NCI-H1092 (cell line): ENCODE measurements around the gene ERBB2.
"Not testable (repeated sequence)": the region's sequence is repeated elsewhere in the genome, so short reads cannot be mapped to it uniquely, and the experiment has no call there.

Source experiments
- DNase-seq: peaks from one replicate; lab custom pipeline; 2025; lab: John Stamatoyannopoulos, UW

ERBB2 gene

DNA sequence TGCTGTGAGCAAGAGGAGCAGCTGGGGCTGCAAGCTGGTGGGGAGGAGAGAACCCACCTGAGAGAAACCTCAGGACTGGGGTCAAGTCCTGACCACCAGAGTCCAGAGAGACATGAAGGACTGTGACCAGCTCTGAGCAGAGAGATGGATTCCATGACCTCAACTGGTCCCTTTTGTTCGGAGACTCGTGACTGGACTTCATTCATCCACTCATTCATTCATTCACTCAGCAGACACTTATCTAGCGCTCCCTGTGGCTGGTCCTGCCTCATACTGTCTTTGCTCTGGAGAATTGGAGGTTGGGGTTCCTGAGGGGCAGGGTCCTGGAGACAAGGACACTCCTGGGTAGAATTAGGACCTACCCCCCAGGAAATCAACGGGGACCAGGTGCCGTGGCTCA, 4.0 kb downstream of the ERBB2 start:
- DNase-seq = no peak

DNA sequence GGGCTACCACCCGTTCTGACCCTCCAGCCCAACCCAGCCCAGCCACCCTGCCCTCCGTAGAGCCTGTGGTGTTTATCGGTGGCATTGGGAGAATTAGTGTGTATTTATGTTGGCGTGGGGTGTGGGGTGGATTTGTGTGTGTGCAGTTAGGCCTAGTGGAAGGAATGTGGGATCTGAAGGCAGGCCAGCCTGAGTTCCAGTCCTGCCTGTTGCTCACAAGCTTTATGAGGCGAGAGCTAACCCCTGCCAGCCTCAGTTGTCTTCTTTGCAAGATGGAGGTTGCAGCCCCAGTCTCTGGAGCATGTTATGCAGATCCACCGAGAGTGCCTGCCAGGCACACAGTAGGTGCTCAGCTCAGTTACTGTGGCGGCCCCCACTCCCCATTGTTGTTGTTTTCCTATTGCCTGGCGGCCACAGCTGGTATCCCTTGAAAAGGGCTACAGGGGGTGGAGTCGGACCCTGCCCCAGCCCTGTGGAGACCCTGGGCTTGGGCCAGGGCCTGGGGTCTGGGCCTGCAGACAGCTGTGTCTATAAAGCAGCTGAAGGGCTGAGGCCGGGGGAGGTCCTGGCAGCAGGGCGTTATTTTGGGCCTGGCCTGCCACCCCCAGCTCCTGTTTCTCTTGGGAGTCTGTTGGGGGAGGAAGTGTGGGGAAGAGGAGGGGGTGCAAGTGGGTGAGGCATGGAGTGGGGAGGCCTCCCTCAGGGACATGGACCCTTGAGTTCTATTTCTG, 5.1 kb downstream of the ERBB2 start:
- DNase-seq = no peak

DNA sequence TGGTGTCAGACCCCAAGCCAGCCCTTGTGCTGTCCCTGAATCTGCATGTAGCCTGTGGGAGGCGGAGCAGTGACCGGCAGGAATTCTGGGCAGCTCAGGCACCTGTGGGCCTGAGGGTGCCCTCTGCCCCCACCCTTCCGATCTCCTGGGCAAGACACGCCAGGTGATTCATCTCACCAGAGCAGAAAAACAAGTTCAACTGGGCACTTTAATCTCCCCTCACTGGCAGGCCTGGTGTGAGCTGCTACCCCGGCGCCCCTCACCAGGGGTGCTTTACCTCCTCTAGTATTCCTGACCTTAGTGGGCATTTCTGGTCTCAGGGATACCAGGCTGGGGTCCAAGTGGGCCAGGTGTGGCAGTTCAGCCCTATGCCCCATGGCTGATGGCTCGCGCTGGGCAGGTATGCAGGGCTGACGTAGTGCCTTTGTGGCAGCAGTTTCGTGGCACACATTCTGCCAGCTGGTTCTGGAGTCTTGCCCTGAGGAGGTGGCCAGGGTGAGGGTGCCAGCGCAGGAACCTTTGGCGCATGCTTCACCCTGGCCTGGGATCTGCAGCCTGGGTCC, 6.0 kb downstream of the ERBB2 start:
- no peak for DNase-seq

DNA sequence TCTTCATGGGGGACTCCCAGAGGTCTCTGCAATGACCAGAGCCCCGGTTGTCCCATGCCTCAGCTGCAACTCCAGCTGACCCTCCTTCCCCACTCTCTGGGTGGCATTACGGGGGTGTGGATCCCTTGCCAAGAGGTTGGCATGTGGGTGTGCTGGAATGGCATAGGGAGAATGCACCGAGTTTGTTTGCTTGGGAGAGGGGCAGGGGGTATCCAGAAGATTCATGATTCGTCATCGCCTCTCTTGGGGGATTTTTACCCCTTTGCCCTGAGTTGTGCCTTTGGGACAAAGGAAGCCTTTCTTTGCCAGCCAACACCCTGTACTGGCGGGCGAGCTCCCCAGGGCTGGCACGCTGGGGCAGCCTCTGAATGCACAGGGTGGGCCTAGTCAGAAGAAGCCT, 6.5 kb downstream of the ERBB2 start:
- no peak for DNase-seq

DNA sequence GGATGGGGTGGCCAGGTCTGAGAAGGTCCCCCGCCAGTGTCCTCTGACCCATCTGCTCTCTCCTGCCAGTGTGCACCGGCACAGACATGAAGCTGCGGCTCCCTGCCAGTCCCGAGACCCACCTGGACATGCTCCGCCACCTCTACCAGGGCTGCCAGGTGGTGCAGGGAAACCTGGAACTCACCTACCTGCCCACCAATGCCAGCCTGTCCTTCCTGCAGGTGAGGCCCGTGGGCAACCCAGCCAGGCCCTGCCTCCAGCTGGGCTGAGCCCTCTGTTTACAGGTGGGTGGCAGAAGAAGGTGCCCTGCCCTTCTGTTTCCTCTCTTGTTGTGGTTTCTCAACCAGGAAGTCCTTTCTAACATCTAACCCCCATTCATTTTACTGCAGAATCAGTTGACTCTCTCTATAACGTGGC, 7.1 kb downstream of the ERBB2 start:
- no peak for DNase-seq

DNA sequence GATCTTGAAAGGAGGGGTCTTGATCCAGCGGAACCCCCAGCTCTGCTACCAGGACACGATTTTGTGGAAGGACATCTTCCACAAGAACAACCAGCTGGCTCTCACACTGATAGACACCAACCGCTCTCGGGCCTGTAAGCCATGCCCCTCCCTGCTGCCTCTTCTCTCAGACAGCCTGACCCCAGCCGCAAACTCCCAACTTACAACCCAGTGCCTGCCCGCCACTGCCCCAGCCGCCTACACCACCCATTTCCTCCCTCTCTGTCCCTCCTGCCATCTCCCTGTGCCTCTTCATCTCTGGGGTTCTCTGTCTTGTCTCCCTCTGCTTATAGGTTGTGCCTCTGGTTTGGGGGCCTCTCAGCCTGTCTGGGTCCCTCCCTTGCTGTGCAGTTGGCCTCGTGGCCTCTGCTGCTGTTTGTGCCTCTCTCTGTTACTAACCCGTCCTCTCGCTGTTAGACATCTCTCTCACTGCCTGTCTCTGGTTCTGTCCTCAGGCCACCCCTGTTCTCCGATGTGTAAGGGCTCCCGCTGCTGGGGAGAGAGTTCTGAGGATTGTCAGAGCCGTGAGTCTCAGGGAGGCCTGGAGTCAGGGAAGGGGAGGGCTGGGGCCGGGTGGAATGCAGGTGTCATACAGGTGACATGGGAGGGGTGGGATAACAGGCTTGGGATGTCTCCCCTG, 9.6 kb downstream of the ERBB2 start:
- DNase-seq = no peak

DNA sequence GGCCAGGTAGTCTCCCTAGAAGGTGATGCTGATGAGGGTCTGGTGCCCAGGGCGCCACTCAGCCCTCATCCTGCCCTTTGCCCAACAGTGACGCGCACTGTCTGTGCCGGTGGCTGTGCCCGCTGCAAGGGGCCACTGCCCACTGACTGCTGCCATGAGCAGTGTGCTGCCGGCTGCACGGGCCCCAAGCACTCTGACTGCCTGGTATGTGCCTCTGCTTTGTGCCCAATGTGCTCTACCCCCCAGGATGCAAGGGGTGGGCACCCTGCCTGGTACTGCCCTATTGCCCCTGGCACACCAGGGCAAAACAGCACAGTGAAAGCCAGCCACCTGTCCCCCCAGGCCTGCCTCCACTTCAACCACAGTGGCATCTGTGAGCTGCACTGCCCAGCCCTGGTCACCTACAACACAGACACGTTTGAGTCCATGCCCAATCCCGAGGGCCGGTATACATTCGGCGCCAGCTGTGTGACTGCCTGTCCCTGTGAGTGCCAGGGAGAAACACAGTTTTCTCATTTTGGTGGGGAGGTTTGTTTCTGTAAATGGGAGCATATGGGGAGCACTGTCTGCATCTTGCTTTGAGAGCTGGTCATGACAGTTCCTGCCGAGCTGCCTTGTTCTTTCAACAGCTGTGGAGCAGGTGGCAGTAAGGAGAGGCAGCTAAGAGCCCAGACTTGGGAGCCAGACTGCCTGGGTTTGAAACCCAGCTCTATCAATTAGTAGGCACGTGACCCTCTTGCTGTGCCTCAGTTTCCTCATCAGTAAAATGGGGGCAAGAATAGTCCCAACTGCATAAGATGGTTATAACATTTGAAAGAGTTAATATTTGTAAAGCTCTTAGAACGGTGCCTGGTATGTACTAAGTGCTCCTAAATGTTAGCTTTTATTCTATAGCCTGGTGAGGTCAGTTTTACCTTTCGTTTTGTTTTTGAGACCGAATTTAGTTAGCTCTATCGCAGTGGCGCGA, 10.4 kb downstream of the ERBB2 start:
- DNase-seq = no peak

DNA sequence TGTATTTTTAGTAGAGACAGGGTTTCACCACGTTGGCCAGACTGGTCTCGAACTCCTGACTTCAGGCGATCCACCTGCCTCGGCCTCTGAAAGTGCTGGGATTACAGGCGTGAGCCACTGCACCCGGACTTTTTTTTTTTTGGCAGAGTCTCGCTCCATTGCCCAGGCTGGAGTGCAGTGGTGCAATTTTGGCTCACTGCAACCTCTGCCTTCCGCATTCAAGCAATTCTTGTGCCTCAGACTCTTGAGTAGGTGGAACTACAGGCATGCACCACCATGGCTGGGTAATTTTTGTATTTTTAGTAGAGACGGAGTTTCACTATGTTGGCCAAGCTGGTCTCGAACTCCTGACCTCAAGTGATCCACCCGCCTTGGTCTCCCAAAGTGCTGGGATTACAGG, 11.2 kb downstream of the ERBB2 start:
- DNase-seq = not testable (repeated sequence)

DNA sequence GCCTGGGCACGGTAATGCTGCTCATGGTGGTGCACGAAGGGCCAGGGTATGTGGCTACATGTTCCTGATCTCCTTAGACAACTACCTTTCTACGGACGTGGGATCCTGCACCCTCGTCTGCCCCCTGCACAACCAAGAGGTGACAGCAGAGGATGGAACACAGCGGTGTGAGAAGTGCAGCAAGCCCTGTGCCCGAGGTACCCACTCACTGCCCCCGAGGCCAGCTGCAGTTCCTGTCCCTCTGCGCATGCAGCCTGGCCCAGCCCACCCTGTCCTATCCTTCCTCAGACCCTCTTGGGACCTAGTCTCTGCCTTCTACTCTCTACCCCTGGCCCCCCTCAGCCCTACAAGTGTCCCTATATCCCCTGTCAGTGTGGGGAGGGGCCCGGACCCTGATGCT, 12.0 kb downstream of the ERBB2 start:
- no peak for DNase-seq

DNA sequence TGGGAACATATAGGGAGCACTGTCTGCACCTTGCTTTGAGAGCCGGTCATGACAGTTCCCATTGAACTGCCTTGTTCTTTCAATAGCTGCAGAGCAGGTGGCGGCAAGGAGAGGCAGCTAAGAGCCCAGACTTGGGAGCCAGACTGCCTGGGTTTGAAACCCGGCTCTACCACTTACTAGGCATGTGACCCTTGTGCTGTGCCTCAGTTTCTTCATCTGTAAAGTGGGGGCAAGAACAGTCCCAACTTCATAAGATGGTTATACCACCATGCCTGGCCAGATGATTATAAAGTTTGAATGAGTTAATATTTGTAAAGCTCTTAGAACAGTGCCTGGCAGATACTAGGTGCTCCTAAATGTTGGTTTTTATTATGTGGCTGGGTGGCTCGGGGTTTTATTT, 14.4 kb downstream of the ERBB2 start:
- no peak for DNase-seq

DNA sequence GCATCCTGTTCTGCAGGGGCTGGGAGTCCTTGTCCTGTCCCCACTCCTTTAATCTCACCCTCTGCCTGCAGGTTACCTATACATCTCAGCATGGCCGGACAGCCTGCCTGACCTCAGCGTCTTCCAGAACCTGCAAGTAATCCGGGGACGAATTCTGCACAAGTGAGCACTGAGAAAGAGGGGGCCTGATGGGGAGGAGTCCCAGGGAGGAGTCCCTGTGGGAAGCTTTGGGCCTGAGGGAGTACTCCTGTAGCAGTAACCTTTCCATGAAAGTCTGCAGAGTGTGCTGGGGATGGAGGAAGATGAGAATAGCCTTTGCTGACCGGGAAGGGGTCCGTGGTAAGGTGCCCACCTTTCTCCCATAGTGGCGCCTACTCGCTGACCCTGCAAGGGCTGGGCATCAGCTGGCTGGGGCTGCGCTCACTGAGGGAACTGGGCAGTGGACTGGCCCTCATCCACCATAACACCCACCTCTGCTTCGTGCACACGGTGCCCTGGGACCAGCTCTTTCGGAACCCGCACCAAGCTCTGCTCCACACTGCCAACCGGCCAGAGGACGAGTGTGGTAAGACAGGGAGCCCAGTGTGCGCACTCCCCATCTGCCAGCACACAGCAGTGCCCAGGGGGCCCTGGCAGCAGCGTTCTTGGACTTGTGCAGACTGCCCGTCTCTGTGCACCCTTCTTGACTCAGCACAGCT, 15.7 kb downstream of the ERBB2 start:
- DNase-seq = no peak

DNA sequence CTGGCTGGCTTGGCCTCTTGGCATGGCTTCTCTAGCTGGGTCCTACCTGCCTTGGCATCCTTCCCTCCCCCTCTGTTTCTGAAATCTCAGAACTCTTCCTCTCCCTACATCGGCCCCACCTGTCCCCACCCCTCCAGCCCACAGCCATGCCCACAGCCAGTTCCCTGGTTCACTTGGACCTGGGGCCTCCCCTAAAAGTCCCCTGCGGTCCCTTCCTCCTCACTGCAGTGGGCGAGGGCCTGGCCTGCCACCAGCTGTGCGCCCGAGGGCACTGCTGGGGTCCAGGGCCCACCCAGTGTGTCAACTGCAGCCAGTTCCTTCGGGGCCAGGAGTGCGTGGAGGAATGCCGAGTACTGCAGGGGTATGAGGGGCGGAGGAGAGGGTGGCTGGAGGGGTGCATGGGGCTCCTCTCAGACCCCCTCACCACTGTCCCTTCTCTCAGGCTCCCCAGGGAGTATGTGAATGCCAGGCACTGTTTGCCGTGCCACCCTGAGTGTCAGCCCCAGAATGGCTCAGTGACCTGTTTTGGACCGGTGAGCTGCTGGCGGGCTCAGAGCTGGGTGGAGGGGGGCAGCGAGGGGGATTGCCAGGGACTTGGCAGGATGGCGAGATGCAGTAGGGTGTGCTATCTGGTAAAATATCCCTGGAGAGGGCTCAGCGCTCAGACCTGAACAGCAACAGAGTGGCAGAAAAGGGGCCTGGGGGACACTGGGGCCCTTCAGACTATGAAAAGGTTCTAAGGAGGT, 16.4 kb downstream of the ERBB2 start:
- no peak for DNase-seq

DNA sequence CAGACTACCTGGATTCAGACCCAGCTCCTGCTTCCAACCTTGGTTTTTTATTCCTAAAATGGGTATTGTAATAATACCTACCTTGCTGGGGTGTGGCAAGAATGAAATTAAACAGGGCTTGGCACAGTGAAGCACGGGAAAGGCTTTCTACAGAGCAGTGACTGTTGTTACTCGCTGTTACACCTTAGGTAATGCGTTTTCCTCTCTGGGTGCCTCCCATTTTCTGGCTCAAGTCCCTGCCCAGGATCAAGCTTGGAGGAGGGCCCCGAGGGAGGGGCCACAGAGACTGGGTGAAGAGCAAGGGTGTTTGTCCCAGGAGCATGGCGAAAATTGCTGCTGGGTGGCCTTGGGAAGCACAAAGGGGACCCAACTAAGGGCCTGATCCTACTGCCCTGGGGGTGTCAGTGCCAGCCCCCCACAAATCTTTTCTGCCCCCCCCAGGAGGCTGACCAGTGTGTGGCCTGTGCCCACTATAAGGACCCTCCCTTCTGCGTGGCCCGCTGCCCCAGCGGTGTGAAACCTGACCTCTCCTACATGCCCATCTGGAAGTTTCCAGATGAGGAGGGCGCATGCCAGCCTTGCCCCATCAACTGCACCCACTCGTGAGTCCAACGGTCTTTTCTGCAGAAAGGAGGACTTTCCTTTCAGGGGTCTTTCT, 17.1 kb downstream of the ERBB2 start:
- DNase-seq = no peak

DNA sequence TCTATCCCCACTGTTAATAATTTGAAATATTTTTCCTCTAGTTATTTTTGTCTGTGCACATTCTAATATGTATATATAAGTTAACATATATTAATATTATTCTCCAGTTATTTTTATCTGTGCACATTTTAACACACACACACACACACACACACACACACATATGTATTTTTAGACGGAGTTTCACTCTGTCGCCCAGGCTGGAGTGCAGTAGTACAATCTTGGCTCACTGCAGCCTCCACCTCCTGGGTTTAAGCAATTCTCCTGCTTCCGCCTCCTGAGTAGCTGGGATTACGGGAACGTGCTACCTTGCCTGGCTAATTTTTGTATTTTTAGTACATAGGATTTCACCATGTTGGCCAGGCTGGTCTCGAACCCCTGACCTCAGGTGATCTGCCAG, 17.8 kb downstream of the ERBB2 start:
- no peak for DNase-seq

DNA sequence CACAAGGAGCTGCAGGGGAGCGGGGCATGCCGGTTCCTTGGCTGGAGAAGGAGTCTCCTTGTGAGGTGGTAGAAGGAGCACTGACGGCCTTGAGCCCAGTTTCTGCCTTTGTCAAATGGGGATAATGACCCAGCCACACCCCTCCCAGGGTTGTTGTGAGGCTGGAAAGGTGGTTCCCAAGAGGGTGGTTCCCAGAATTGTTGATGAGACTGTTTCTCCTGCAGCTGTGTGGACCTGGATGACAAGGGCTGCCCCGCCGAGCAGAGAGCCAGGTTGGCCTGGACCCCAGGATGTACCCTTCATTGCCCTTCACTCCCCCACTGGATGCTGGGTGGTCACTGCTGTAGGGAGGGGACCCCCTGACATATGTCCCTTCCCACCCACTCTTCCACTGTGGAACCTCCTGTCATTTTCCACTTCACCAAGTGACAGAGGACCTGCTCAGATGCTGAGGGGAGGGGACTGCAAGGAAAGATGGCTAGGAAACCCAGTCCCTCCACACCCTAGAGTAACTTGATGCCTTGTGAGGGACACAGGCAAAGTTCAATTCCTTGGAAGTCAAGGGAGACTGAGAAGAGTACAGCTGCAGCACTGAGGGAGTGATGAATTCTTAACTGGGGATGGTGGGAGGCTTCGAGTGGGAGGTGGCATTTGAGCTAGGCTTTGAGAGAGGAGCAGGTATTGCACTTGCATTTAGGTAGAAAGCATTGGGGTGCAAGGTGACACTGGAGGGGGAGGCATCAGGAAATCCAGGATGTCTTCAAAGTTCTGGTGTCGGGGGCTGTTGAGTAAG, 19.9 kb downstream of the ERBB2 start:
- DNase-seq = no peak

DNA sequence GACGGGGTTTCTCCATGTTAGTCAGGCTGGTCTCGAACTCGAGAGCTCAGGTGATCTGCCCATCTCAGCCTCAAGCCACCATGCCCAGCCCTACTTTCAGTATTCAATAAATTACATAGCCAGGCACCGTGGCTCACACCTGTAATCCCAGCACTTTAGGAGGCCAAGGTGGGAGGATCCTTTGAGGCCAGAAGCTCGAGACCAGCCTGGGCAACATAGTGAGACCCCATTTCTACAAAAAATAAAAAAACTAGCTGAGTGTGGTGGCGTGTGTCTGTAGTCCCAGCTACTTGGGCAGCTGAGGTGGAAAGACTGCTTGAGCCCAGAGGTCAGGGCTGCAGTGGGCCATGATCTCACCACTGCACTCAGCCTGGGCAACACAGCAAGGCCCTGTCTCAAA, 22.2 kb downstream of the ERBB2 start:
- no peak for DNase-seq

DNA sequence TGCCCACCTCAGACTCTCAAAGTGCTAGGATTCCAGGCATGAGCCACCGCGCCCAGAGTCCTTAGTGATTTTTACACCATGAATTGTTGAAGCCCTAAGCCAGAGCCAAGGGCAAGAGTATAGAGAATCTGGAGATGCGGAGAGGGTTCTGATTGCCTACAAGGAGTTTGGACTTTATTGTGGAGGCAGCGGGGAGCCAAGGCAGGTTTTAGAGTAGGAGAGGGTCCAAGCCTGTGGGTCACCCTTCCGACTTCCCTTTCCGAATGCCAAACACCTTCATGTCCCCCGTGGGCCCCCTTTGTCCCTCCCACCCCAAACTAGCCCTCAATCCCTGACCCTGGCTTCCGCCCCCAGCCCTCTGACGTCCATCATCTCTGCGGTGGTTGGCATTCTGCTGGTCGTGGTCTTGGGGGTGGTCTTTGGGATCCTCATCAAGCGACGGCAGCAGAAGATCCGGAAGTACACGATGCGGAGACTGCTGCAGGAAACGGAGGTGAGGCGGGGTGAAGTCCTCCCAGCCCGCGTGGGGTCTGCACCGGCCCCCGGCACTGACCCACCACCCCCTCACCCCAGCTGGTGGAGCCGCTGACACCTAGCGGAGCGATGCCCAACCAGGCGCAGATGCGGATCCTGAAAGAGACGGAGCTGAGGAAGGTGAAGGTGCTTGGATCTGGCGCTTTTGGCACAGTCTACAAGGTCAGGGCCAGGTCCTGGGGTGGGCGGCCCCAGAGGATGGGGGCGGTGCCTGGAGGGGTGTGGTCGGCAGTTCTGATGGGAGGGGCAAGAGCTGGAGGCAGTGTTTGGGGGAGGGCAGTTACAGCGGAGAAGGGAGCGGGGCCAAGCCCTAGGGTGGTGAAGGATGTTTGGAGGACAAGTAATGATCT, 23.3 kb downstream of the ERBB2 start:
- no peak for DNase-seq

DNA sequence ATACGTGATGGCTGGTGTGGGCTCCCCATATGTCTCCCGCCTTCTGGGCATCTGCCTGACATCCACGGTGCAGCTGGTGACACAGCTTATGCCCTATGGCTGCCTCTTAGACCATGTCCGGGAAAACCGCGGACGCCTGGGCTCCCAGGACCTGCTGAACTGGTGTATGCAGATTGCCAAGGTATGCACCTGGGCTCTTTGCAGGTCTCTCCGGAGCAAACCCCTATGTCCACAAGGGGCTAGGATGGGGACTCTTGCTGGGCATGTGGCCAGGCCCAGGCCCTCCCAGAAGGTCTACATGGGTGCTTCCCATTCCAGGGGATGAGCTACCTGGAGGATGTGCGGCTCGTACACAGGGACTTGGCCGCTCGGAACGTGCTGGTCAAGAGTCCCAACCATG, 24.9 kb downstream of the ERBB2 start:
- DNase-seq = no peak

DNA sequence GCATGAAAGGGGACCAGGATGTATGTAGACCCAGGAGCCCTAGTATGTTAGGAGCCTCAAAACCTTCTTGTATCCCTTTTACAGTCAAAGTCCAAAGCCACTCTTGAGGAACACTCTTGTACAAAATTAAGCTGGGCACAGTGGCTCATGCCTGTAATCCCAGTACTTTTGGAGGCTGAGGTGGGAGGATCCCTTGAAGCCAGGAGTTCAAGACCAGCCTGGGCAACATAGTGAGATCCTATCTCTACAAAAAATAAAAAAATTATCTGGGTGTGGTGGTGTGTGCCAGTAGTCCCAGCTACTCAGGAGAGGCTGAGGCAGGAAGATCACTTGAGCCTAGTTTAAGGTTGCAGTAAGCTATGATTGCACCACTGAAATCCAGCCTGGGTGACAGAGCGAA, 26.1 kb downstream of the ERBB2 start:
- not testable (repeated sequence) for DNase-seq
